ENCODE data around the gene SLC16A1.

SLC16A1 gene

DNA sequence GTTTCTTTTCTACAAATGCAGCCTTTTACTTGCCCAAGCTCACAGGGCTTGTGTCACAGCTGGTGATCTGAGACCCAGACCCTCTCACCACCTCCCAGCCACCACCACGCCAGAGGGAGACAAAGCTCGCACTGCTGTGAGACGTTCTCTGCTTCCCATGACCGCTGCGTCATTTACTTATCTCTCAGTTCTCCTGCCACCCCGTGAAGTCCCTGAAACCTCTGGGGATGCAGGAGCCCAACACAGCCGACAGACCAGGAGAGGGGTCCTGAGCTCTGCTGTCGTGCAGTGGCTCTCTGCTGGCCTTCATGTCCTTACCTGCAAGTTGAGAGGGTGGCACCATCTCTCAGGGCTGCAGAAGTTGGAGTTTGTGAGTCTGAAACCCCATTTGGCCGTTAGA is 77.7 kb downstream of the SLC16A1 start:
- DNase-seq: no peak

DNA sequence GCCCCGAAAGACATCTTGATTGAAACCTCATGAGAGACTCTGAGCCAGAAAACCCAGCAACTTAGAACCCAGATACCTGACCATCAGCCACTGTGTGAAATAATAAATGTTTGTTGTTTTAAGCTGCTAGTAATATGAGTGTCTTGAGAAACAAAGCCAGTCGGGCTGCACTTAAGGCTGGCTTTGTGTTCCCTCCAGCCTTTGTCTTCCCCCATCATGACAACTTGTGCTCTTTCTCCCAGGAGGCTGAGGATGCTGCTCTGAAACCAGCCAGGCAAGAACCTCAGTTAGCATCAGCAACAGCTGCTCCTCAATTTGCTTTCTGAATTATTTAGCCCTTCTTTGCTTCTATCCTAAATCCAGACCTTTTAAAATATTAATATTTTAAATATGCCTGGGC is 78.2 kb downstream of the SLC16A1 start:
- DNase-seq: no peak

DNA sequence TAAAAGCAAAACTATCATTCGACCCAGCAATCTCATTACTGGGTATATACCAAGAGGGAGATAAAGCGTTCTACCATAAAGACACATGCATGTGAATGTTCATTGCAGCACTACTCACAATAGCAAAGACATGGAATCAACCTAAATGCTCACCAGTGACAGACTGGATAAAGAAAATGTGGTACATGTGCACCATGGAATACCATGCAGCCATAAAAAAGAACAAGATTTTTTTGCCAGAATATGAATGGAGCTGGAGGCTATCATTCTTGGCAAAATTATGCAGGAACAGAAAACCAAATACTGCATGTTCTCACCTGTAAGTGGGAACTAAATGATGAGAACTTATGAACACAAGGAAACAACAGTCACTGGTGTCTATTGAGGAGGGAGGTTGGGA is 79.7 kb downstream of the SLC16A1 start:
- no peak for DNase-seq

DNA sequence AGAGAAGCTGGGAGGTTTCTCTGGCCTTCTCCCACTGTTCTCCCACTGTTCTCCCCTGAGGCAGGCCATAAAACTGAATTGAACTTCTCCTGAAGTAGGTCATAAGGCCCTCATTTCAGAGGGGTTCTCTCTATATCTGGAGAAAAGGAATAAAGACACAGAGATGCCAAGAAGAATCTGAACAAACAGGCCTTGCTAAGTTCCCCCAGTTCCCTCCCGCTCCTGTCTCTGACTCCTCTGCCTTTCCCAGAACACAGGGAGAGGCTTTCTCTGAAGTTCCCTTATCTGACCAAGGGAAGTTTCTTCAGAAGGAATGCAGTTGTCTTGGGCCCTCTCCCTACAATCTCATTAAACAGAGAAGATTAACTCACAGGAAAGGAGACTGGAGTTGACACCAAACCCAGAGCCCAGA is 83.4 kb downstream of the SLC16A1 start:
- no peak for DNase-seq

DNA sequence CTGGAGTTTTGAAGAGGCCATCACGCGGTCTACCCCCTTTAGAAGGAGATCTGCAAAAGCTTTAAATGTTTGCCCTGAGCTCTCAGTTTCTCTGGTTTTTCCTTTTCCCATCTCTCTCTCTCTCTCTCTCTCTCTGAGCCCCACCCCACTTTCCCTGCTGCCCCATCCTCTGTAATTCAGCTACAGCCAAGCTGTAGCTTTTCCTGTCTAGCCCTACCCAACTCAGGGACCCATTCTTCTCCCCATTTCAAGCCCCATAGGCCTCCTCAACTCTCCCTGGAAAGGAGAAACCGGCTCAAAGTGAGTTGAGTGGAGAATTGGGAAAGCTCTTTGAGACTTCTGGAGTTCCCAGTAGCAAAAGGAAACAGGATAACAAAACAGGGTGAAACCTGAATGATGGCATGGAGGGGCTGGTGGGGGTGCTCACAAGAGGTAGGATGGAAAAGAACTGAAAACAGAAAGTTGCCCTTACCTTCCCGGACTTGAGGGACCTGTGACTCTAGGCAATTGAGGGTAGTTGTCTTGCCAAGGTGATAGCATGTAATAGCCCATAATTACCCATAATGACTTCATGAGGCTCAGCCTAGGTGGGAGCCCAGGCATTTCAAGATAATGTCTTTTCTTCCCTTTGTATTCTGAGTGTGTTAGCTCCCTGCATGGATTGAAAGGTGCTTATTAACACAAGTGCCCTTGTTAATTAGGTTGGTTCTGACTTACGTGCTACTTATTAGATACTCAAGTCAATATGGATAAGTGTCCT is 84.9 kb downstream of the SLC16A1 start:
- no peak for DNase-seq

GRCh38 chr1:112869895-112870294 is 86.1 kb downstream of the SLC16A1 start:
- no peak for DNase-seq

- DNase-seq: no peak
Observed at GRCh38 chr1:112868191-112868590, 87.8 kb downstream of the SLC16A1 start.

DNA sequence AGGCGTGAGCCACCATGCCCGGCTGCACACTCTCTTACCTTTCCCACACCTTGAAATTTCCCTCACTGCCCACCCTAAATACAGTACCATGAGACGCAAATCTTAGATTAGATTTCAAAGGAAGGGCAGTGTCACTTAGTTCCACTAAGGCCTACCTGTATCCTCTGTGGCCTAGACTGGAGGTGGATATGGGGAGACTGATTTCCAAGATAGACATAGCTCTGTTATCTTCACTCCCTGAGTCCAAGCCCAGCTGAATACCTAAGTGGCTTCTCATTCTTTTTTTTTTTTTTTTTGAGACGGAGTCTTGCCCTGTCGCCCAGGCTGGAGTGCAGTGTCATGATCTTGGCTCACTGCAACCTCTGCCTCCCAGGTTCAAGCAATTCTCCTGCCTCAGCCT is 89.0 kb downstream of the SLC16A1 start:
- no peak for DNase-seq

DNA sequence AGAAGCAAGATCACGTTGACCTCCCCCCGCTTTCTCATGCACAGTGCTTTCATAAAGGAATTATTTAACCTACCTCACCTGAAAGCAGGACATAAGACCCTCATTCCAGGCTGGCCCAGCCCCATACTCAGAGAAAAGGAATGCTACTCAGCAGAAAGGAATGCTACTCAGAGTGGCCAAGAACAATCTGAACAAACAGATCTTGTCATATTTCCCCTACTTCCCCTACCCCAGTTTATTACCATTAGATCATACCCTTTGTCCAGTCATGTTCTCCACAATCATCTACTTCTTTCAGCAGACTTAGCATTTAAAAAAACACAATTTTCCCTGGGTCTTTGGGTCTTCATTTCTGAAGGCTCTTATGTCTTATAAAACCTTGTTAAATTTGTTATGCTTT is 89.8 kb downstream of the SLC16A1 start:
- no peak for DNase-seq

- DNase-seq: no peak
Observed at GRCh38 chr1:112862753-112863426, 93.1 kb downstream of the SLC16A1 start.

All from right hindlimb (tissue), 1 donor.